H1 (cell line): ENCODE results near the gene KLHL24. TPM values are rescaled to one million over a fixed set of nuclear protein-coding genes. Genes with fewer than 3 reads are reported as not detected.

ENCODE experiments used
- KDM4A ChIP-seq: IDR thresholded peaks from one replicate; pipeline ENCODE4 v1.7.1; 2012; ENCODE audit warnings: low read depth, mild to moderate bottlenecking, moderate library complexity, low read length, inconsistent platforms; ENCODE audit not compliant: severe bottlenecking
- NRF1 ChIP-seq: IDR thresholded peaks from 2 replicates; pipeline ENCODE4 v1.6.1; 2011; ENCODE audit warnings: mild to moderate bottlenecking, low read depth, low read length, improper control_type of control experiment
- SIN3A ChIP-seq, 2 experiments: IDR thresholded peaks in 1 of 2; conservative IDR thresholded peaks in 1 of 2; 2 replicates each; pipeline ENCODE4 v1.6.1; 2011 to 2012; ENCODE audit warnings: low read length in 2 of 2, improper control_type of control experiment in 1 of 2, low read depth in 1 of 2, mild to moderate bottlenecking in 1 of 2
- polyA plus RNA-seq, 7 experiments: library from polyadenylated mRNA; depleted of rRNA in 3 of 7; stranded (reverse) in 5 of 7; unstranded in 2 of 7; fragments of >200 nt in 5 of 7; fragments of 200-250 nt in 2 of 7; gene quantifications; 1 replicate in 5 of 7; 2 replicates in 1 of 7; 4 replicates in 1 of 7; pipeline versions ENCODE4 v1.2.1 to v1.2.3, GENCODE V29; 2011 to 2013; ENCODE audit warnings: missing spikeins in 2 of 7, mixed read lengths in 2 of 7
- total RNA-seq: library from RNA; stranded (reverse); fragmentation: NEBNext Ultra II Directional; extraction: Animal tissue kit (Norgen Biotek cat#: 25700); gene quantifications from 2 replicates; pipeline ENCODE4 v1.2.1, GENCODE V29; 2021

Gene KLHL24
- total and polyA plus RNA-seq, 2 of the 8 experiments (the other 6 are each of a cell fraction or from before 2014, with no cell fraction given): 12.5 to 36.2 TPM

DNA sequence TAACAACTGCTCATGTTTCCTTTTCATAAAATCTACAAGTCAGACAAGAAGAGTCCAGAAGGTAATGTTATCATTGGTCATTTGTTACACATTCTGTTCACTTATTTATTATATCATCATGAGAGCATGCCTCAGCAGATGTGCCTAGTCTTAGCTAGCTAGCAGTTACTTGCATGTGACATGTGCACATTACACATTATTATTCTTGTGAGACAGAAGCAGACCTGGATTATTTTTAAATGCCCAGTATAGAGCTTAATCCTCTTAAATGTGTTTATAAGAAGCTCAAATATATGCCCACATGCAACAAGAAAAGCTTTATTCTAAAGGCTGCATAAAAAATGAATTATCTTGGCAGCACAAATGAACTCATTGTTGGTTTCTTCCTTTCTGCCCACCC is 74.8 kb downstream of the KLHL24 start (continued):
- no peak for TF ChIP-seq NRF1
- TF ChIP-seq KDM4A: no peak
- TF ChIP-seq SIN3A (conservative IDR thresholded peaks at IDR 0.05 in 1 of 2, IDR thresholded peaks at IDR 0.05 in 1 of 2; ENCODE audit: low read depth in 1 of 2, low read length in 2 of 2): no peak
